H54 (cell line): ENCODE results near the gene STRADB.

Experiments
- DNase-seq: peaks from one replicate; pipeline ENCODE4 v3.0.0; 2011; ENCODE audit warnings: low spot score, mixed read lengths; ENCODE audit not compliant: insufficient read length
- FAIRE-seq: peaks from 3 replicates; lab custom pipeline; 2011; peaks lifted over from hg19 to GRCh38; lab: Jason Lieb, UNC
- POLR2A ChIP-seq: IDR thresholded peaks from 2 replicates; pipeline ENCODE4 v1.6.1; 2011; ENCODE audit warnings: low read depth, mild to moderate bottlenecking, low read length

The STRADB gene

GRCh38 chr2:201517094-201517493 is 65.6 kb downstream of the STRADB start:
- FAIRE-seq (no peak), DNase-seq (no peak)
- TF ChIP-seq POLR2A = no peak

GRCh38 chr2:201520201-201520600 is 68.7 kb downstream of the STRADB start:
- TF ChIP-seq POLR2A = no peak
- no peak for FAIRE-seq
- no peak for DNase-seq

DNA sequence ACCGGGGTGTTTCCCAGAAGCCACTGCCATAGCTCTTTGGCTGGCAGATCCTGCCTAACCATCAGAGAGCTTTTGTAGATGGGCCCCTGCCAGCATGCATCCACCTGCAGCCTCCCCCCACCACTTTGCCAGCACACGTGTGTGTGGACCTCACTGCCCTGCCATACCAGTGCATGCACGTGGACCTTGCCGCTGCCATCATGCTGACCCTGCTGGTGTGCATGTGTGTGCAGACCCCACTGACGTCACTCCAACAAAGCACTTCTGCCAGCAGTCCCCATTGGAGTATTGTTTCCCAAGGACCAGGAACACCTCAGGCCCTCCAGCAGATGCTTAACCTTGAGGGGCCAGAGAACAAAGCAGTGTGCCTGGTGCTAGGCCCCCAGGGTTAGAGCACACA is 71.4 kb downstream of the STRADB start:
- TF ChIP-seq POLR2A = no peak
- FAIRE-seq (no peak), DNase-seq (no peak)

DNA sequence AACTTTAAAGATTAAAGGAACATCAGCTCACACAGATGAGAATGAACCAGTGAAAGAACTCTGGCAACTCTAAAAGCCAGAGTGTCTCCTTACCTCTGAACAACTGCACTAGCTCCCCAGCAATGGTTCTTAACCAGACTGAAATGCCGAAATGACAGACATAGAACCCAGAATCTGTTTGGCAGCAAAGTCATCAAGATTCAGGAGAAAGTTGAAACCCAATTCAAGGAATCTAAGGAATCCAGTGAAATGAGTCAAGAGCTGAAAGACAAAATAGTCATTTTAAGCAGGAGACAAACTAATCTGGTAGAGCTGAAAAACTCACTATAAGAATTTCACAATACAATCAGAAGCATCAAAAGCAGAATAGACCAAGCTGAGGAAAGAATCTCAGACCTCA is 72.0 kb downstream of the STRADB start:
- TF ChIP-seq POLR2A = no peak
- FAIRE-seq (peak; percentile 30), DNase-seq (no peak)
